Measurements from ENCODE around the gene RHOT2.

DNA sequence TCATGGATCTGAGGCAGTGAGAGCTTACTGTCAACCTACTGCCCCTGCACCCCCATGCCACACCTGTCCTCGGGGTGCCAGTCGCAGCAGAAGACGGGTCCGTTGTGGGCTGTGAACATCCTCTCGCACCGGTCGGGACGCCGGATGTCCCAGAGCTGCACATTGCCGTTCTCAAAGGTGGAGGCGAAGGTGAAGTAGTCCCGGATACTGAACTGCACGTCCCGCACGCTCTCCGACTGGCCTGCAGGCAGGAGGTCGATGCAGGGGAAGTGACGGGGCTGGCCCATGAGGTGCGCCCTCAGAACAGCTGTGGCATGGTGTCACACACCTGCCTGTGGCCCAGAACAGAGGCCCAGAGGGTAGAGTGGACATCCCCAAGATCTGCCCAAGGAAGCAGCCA lies 19.6 kb downstream of the RHOT2 start:
- no peak for TF ChIP-seq POLR2AphosphoS5 (IDR thresholded peaks at IDR 0.05)
- no peak for TF ChIP-seq CTCF (IDR thresholded peaks at IDR 0.05)
- no peak for TF ChIP-seq POLR2A (IDR thresholded peaks at IDR 0.05)
- TF ChIP-seq EP300 (IDR thresholded peaks at IDR 0.05): no peak
